Fibroblast of pulmonary artery (primary cell): Measurements from ENCODE around the gene CYP39A1.

Source experiments
- DNase-seq: peaks from one replicate; pipeline ENCODE4 v3.0.0-alpha.2; 2010; ENCODE audit warnings: low read depth
- H3K4me3 ChIP-seq: replicated peaks from 2 replicates; pipeline ENCODE4 v1.5.1; 2011; ENCODE audit warnings: low read depth, mild to moderate bottlenecking, control low read depth, low read length, moderate library complexity
- CTCF ChIP-seq: IDR thresholded peaks from 2 replicates; pipeline ENCODE4 v1.5.1; 2011; ENCODE audit warnings: mild to moderate bottlenecking, control low read depth, low read length, inconsistent platforms; ENCODE audit errors: missing control alignments

The CYP39A1 gene

GRCh38 chr6:46581459-46582177, 71.0 kb downstream of the CYP39A1 start:
- no peak overlapping the region for H3K4me3 ChIP-seq
- no peak for DNase-seq
- no peak for TF ChIP-seq CTCF

- TF ChIP-seq CTCF = no peak
- H3K4me3 ChIP-seq = no peak overlapping the region
- DNase-seq = no peak
Observed at GRCh38 chr6:46575530-46575929, 77.1 kb downstream of the CYP39A1 start.

- no peak for DNase-seq
- no peak overlapping the region for H3K4me3 ChIP-seq
- no peak for TF ChIP-seq CTCF
Observed at GRCh38 chr6:46573140-46573539, 79.5 kb downstream of the CYP39A1 start.

GRCh38 chr6:46565531-46565930, 87.1 kb downstream of the CYP39A1 start:
- no peak for TF ChIP-seq CTCF
- no peak overlapping the region for H3K4me3 ChIP-seq
- no peak for DNase-seq

- no peak for DNase-seq
- TF ChIP-seq CTCF = no peak
- H3K4me3 ChIP-seq = no peak overlapping the region
Observed at GRCh38 chr6:46563924-46564323, 88.7 kb downstream of the CYP39A1 start.

GRCh38 chr6:46556053-46556452, 96.6 kb downstream of the CYP39A1 start:
- DNase-seq = no peak
- no peak for TF ChIP-seq CTCF
- H3K4me3 ChIP-seq = no peak overlapping the region

GRCh38 chr6:46555129-46555528, 97.5 kb downstream of the CYP39A1 start:
- H3K4me3 ChIP-seq = no peak overlapping the region

More at GRCh38 chr6:46555129-46555528, 97.5 kb downstream of the CYP39A1 start:
- no peak for TF ChIP-seq CTCF
- no peak for DNase-seq
